ENCODE results near the gene SYT3.

DNA sequence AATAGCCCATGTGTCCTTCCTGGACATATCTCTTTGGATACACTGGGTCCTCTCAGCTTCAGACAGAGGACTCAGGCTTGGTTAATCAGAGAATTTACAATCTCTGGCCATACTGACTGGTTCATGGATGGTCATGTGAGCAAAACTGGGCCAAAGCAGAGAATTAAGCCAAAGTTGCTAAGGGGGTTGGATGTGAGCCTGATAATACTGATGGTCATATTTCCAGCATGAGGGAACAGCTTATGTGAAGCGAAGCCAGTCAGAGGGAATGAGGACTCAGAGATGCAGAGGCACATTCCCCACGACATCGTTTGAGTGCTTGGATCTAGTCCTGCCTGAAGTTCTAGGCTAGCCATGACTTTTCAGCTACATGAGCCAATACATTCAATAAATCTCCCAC, 49.5 kb downstream of the SYT3 start:
- TF ChIP-seq EZH2 (IDR thresholded peaks at IDR 0.05; ENCODE audit: borderline replicate concordance, low read depth, low read length, severe bottlenecking) (no peak), POLR2A (IDR thresholded peaks at IDR 0.05; ENCODE audit: low read depth, low read length) (no peak), JUN (IDR thresholded peaks at IDR 0.05; ENCODE audit: borderline replicate concordance, insufficient read depth, insufficient read length, low read depth) (no peak), POLR2AphosphoS5 (IDR thresholded peaks at IDR 0.05; ENCODE audit: insufficient read depth, low read depth, low read length) (no peak)
- TF ChIP-seq, protein P1, sequence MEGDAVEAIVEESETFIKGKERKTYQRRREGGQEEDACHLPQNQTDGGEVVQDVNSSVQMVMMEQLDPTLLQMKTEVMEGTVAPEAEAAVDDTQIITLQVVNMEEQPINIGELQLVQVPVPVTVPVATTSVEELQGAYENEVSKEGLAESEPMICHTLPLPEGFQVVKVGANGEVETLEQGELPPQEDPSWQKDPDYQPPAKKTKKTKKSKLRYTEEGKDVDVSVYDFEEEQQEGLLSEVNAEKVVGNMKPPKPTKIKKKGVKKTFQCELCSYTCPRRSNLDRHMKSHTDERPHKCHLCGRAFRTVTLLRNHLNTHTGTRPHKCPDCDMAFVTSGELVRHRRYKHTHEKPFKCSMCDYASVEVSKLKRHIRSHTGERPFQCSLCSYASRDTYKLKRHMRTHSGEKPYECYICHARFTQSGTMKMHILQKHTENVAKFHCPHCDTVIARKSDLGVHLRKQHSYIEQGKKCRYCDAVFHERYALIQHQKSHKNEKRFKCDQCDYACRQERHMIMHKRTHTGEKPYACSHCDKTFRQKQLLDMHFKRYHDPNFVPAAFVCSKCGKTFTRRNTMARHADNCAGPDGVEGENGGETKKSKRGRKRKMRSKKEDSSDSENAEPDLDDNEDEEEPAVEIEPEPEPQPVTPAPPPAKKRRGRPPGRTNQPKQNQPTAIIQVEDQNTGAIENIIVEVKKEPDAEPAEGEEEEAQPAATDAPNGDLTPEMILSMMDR (IDR thresholded peaks at IDR 0.05; ENCODE audit: extremely low read depth in 1 of 2, insufficient read depth in 1 of 2, low read depth in 1 of 2, low read length in 2 of 2) = no peak
- TF ChIP-seq, protein P2, sequence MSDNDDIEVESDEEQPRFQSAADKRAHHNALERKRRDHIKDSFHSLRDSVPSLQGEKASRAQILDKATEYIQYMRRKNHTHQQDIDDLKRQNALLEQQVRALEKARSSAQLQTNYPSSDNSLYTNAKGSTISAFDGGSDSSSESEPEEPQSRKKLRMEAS (IDR thresholded peaks at IDR 0.05; ENCODE audit: insufficient read depth, insufficient read length) = no peak
